Prostate gland (tissue), 2 donors: Measurements from ENCODE around the gene TTC33.

Experiments used
- POLR2A ChIP-seq: fragments of 450-650 bp; IDR thresholded peaks from one replicate; pipeline ENCODE4 v1.6.1; 2016; ENCODE audit warnings: antibody characterized with exemption, mild to moderate bottlenecking
- POLR2AphosphoS5 ChIP-seq: sonication (generic); formaldehyde crosslinking; IDR thresholded peaks from one replicate; pipeline ENCODE4 v1.6.1; 2017; ENCODE audit warnings: antibody characterized with exemption
- TF ChIP-seq, protein P1 (sequence below), 4 experiments: fragments of 200-600 bp in 2 of 4; fragments of 450-650 bp in 2 of 4; sonication (generic) in 2 of 4; IDR thresholded peaks; 1 replicate in 3 of 4; 2 replicates in 1 of 4; pipeline ENCODE4 v1.5.1; 2016 to 2019; ENCODE audit warnings: antibody characterized with exemption in 4 of 4, mild to moderate bottlenecking in 2 of 4, moderate library complexity in 2 of 4

- TF ChIP-seq, protein P1, sequence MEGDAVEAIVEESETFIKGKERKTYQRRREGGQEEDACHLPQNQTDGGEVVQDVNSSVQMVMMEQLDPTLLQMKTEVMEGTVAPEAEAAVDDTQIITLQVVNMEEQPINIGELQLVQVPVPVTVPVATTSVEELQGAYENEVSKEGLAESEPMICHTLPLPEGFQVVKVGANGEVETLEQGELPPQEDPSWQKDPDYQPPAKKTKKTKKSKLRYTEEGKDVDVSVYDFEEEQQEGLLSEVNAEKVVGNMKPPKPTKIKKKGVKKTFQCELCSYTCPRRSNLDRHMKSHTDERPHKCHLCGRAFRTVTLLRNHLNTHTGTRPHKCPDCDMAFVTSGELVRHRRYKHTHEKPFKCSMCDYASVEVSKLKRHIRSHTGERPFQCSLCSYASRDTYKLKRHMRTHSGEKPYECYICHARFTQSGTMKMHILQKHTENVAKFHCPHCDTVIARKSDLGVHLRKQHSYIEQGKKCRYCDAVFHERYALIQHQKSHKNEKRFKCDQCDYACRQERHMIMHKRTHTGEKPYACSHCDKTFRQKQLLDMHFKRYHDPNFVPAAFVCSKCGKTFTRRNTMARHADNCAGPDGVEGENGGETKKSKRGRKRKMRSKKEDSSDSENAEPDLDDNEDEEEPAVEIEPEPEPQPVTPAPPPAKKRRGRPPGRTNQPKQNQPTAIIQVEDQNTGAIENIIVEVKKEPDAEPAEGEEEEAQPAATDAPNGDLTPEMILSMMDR (IDR thresholded peaks at IDR 0.05): no peak
- TF ChIP-seq POLR2A: no peak
- no peak for TF ChIP-seq POLR2AphosphoS5
These were observed 250.7 kb downstream of the TTC33 start for GRCh38 chr5:40505031-40505430.
